GM23248 (cell line): ENCODE results near the gene CEP95.

Experiments
- EZH2 ChIP-seq: fragments of 200-600 bp; sonication (generic); IDR thresholded peaks from 2 replicates; pipeline ENCODE4 v1.6.1; 2018; ENCODE audit warnings: antibody characterized with exemption, mild to moderate bottlenecking; ENCODE audit not compliant: insufficient read depth, poor library complexity, severe bottlenecking
- EZH2phosphoT487 ChIP-seq: fragments of 200-600 bp; sonication (generic); IDR thresholded peaks from 2 replicates; pipeline ENCODE4 v1.6.1; 2018; ENCODE audit warnings: antibody characterized with exemption, moderate library complexity, mild to moderate bottlenecking, low read depth; ENCODE audit not compliant: insufficient read depth

DNA sequence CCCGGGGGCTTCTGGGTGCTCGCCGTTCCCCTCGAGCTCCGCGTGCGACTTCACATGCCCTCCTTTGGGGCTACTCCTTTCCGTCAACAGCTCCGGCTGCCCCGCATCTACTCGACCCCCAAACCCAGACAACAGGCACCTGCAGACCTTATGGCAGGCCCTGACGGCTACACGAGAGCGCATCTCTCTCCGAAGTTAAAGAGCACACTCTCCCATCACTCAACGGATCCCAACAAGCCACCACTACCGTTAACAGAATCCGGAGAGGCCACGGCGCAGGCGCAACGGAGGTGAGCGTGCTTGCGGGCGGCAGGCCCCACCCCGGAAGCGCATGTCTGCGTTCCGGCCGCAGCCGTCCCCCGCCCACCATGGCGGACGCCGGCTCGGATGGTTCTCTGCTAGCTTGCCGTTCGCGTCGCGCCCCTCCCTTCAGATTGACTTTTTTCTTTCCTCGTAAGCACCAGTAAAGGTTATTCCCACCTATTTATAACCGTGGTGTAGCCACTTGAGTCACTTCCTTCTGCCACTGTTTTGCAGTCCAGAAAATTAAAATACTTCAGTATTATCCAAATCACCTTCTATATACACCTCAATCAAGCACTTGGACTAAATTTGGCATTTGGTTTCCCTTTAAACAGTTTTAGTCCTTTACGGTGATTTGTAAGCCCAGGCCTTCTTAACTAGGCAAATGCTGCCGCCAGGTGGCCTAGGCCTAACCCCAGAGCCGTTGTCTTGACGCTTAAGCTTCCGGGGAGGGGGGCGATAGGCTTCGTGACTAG lies 9.8 kb upstream of the CEP95 start, which contains the start of gene POLG2:
- TF ChIP-seq EZH2 (no peak), EZH2phosphoT487 (no peak)
